ENCODE data around the gene EZR. TPM values are rescaled to one million over a fixed set of nuclear protein-coding genes. Genes with fewer than 3 reads are reported as not detected.

The EZR gene
- polyA plus RNA-seq, 1 donor (not counting 4 experiments of a cell fraction or from before 2014, with no cell fraction given), result 277 TPM

DNA sequence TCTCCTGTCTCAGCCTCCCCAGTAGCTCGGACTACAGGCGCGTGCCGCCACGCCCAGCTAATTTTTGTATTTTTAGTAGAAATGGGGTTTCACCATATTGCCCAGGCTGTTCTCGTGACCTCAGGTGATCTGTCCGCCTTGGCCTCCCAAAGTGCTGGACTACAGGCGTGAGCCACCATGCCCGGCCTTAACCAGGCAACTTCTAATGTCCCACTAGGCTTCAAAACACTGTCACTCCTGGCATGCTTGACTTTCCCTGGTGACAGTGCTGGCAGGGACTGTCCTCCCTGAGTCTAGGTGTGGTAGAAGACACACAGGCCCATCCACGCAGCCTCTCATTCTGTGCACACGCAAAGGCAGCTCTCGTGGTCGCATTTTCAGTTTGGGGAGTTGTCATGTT, 11.6 kb upstream of the EZR start:
- no peak overlapping the region for H3K9ac ChIP-seq (ENCODE audit: control insufficient read depth, extremely low read depth, insufficient read depth, low read length)
- H3K4me2 ChIP-seq (ENCODE audit: control insufficient read depth, extremely low read depth, insufficient read depth, low read depth, low read length), result no peak overlapping the region
- H3K36me3 ChIP-seq (ENCODE audit: control insufficient read depth in 2 of 2, extremely low read depth in 1 of 2, insufficient read depth in 2 of 2, low read length in 2 of 2), result no peaks in the 10 kb centered on the region
- no peaks in the 10 kb centered on the region for H4K20me1 ChIP-seq (ENCODE audit: control insufficient read depth, extremely low read depth, insufficient read depth, low read length)
- H3K9me3 ChIP-seq (ENCODE audit: control insufficient read depth, low read depth, low read length), result no peaks in the 10 kb centered on the region
- H2AFZ ChIP-seq (ENCODE audit: control insufficient read depth, low read length), result no peak overlapping the region
- TF ChIP-seq, protein P1, sequence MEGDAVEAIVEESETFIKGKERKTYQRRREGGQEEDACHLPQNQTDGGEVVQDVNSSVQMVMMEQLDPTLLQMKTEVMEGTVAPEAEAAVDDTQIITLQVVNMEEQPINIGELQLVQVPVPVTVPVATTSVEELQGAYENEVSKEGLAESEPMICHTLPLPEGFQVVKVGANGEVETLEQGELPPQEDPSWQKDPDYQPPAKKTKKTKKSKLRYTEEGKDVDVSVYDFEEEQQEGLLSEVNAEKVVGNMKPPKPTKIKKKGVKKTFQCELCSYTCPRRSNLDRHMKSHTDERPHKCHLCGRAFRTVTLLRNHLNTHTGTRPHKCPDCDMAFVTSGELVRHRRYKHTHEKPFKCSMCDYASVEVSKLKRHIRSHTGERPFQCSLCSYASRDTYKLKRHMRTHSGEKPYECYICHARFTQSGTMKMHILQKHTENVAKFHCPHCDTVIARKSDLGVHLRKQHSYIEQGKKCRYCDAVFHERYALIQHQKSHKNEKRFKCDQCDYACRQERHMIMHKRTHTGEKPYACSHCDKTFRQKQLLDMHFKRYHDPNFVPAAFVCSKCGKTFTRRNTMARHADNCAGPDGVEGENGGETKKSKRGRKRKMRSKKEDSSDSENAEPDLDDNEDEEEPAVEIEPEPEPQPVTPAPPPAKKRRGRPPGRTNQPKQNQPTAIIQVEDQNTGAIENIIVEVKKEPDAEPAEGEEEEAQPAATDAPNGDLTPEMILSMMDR (optimal IDR thresholded peaks at IDR 0.05 in 1 of 3, IDR thresholded peaks at IDR 0.05 in 1 of 3, conservative IDR thresholded peaks at IDR 0.05 in 1 of 3; ENCODE audit: extremely low read depth in 1 of 3, insufficient read depth in 2 of 3, low read length in 3 of 3), result no peak
- TF ChIP-seq EZH2 (IDR thresholded peaks at IDR 0.05; ENCODE audit: low read length), result no peak
- H3K27ac ChIP-seq (ENCODE audit: control insufficient read depth, insufficient read depth, low read length), result no peak overlapping the region
- H3K4me1 ChIP-seq (ENCODE audit: control insufficient read depth, extremely low read depth, insufficient read depth, low read length), result peaks cover 12% of the 10 kb centered on the region
- H3K9me1 ChIP-seq (ENCODE audit: control insufficient read depth, extremely low read depth, insufficient read depth, low read length), result no peaks in the 10 kb centered on the region
- DNase-seq (ENCODE audit: low read depth, low spot score) (no peak), FAIRE-seq (no peak)
- dilution Hi-C loops (cut with MboI; ENCODE audit: extremely low pct_ligation_motif_present, low sequenced_read_pairs), result no loop called here
- H3K79me2 ChIP-seq (ENCODE audit: control insufficient read depth, insufficient read depth, low read length), result no peaks in the 10 kb centered on the region
- H3K4me3 ChIP-seq (ENCODE audit: control insufficient read depth in 2 of 3, extremely low read depth in 1 of 3, insufficient read depth in 2 of 3, low read depth in 1 of 3, low read length in 3 of 3), result no peak overlapping the region
- H3K27me3 ChIP-seq (ENCODE audit: control insufficient read depth, extremely low read depth, insufficient read depth, low read length), result no peaks in the 10 kb centered on the region

DNA sequence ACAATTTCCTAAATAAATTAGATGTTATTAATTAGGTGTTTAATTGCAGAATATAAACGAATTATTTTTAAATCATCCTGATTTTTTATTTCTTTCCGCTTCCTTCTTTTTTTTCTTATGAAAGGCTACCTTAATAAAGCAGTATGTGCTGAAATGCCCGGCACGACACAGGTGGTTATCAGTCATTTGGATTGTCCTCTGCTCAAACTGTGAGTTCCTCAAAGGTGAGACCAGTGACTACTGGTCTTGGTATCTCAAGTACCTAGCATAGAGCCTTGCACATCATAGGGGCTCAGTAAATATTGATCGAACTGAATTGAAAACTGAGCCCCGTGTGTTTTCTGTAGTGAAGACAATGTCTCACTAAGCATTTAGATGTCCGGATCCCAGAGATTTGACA, 9.6 kb upstream of the EZR start:
- dilution Hi-C loops (cut with MboI; ENCODE audit: extremely low pct_ligation_motif_present, low sequenced_read_pairs), result no loop called here

More for the DNA sequence above, 9.6 kb upstream of the EZR start:
- DNase-seq (ENCODE audit: low read depth, low spot score) (no peak), FAIRE-seq (no peak)
- no peaks in the 10 kb centered on the region for H3K79me2 ChIP-seq (ENCODE audit: control insufficient read depth, insufficient read depth, low read length)
- H3K9me3 ChIP-seq (ENCODE audit: control insufficient read depth, low read depth, low read length), result no peaks in the 10 kb centered on the region
- H3K27me3 ChIP-seq (ENCODE audit: control insufficient read depth, extremely low read depth, insufficient read depth, low read length), result no peaks in the 10 kb centered on the region
- no peak overlapping the region for H3K27ac ChIP-seq (ENCODE audit: control insufficient read depth, insufficient read depth, low read length)
- H3K36me3 ChIP-seq (ENCODE audit: control insufficient read depth in 2 of 2, extremely low read depth in 1 of 2, insufficient read depth in 2 of 2, low read length in 2 of 2), result no peaks in the 10 kb centered on the region
- peaks cover 12% of the 10 kb centered on the region for H3K4me1 ChIP-seq (ENCODE audit: control insufficient read depth, extremely low read depth, insufficient read depth, low read length)
- H3K4me2 ChIP-seq (ENCODE audit: control insufficient read depth, extremely low read depth, insufficient read depth, low read depth, low read length), result no peak overlapping the region
- no peaks in the 10 kb centered on the region for H3K9me1 ChIP-seq (ENCODE audit: control insufficient read depth, extremely low read depth, insufficient read depth, low read length)
- H2AFZ ChIP-seq (ENCODE audit: control insufficient read depth, low read length), result no peak overlapping the region
- H3K9ac ChIP-seq (ENCODE audit: control insufficient read depth, extremely low read depth, insufficient read depth, low read length), result no peak overlapping the region
- no peak overlapping the region for H3K4me3 ChIP-seq (ENCODE audit: control insufficient read depth in 2 of 3, extremely low read depth in 1 of 3, insufficient read depth in 2 of 3, low read depth in 1 of 3, low read length in 3 of 3)
- TF ChIP-seq, protein P1 (optimal IDR thresholded peaks at IDR 0.05 in 1 of 3, IDR thresholded peaks at IDR 0.05 in 1 of 3, conservative IDR thresholded peaks at IDR 0.05 in 1 of 3; ENCODE audit: extremely low read depth in 1 of 3, insufficient read depth in 2 of 3, low read length in 3 of 3), result no peak
- no peak for TF ChIP-seq EZH2 (IDR thresholded peaks at IDR 0.05; ENCODE audit: low read length)
- H4K20me1 ChIP-seq (ENCODE audit: control insufficient read depth, extremely low read depth, insufficient read depth, low read length), result no peaks in the 10 kb centered on the region
